OCI-LY3 (cell line): ENCODE results near the gene MAFB.

Source experiments
- EZH2phosphoT487 ChIP-seq: fragments of 200-600 bp; shearing (Covaris generic); IDR thresholded peaks from 2 replicates; pipeline ENCODE4 v1.6.1; 2018; ENCODE audit warnings: antibody characterized with exemption, mixed run types, low read depth
- TF ChIP-seq, protein P1 (sequence below): fragments of 200-600, 300-600 bp; sonication (generic); IDR thresholded peaks from 2 replicates; pipeline ENCODE4 v1.5.1; 2014; ENCODE audit warnings: antibody characterized with exemption, low read length, low read depth

DNA sequence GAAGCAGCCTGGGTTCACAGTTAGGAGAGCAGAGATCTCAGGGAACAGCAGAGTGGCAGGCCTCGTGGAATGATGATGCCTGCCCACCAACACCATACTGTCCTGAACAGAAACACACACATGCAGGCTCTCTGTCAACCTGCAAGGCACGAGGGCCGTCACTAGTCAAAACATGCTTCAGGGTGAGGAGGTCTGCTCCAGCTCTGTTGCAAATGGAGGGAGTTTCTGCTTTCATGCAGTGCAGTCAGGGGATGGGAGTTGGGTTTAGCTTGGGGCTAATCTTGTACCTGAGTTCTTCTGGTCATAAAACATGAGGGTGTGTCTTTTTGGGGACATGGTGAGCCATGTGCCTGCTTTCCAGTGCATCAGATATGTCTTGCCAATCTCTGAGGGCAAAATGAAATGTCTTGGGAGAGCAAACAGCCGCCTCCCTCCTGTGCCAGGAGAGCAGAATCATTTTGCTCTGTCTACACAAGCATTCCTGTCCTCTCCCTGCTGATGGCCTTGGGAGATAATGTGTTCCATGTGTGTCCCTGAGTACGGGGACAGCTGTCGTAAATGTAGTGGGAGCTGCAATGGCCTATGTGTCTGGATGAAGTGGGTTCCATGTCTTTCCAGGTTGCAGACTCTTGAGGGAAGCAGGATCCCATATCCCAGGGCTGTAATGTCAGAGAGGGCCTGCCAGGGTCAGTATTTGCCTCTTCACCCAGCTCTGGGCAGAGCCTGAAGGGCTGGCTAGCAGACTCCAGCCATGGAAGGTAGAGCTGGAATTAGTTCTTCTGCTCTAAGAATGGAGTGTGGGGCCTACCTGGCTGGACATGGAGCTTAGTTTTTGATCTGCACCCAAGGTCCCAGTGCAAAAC is 40.6 kb downstream of the MAFB start:
- TF ChIP-seq, protein P1, sequence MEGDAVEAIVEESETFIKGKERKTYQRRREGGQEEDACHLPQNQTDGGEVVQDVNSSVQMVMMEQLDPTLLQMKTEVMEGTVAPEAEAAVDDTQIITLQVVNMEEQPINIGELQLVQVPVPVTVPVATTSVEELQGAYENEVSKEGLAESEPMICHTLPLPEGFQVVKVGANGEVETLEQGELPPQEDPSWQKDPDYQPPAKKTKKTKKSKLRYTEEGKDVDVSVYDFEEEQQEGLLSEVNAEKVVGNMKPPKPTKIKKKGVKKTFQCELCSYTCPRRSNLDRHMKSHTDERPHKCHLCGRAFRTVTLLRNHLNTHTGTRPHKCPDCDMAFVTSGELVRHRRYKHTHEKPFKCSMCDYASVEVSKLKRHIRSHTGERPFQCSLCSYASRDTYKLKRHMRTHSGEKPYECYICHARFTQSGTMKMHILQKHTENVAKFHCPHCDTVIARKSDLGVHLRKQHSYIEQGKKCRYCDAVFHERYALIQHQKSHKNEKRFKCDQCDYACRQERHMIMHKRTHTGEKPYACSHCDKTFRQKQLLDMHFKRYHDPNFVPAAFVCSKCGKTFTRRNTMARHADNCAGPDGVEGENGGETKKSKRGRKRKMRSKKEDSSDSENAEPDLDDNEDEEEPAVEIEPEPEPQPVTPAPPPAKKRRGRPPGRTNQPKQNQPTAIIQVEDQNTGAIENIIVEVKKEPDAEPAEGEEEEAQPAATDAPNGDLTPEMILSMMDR: no peak
- TF ChIP-seq EZH2phosphoT487: no peak
